Measurements from ENCODE around the gene CAB39L. TPM values are rescaled to one million over a fixed set of nuclear protein-coding genes. Genes with fewer than 3 reads are reported as not detected.

CAB39L gene
- polyA plus RNA-seq, 2 donors: 9.8 to 15.9 TPM

DNA sequence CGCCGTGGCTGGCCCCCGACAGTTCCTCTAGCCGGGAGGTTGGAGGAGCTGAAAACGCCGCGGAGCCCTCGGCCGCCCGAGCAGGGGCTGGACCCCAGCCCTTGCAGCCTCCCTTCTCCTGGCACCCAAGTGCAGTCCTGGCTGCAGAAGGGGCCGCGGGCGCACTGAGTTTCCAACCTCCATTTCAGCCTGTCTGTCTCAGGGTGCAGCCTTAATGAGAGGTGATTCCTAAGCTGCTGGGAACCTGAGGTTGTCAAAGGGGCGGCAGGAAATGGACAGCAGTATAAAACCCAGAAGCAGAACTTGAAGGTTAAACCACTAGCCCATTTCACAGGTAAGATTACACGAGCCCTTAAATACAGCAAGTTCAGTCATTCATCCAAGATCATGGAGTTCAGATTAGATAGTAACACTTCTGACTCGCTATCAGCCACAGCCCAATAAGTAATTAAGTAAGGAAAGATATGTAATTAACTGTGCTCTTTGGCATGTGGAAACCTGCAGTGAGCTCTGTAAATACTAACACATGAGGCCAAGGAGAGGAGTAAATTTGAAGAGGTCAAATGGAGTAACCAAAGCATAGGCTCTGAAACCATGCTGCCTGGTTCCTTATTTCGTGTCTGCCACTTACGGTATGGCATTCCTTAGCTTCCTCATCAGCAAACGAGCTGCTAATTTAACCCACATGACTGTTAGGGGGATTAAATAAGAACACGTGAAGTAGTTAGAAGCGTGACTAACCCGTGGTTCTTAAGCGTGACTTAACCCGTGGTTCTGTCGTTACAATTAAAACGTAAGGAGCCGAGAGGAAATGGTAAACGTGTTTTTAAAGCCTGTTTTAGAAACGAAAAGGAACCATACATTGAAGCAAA, 896 bp upstream of the CAB39L start:
- Histone ChIP-seq H3K27ac (ENCODE audit: low read depth in 2 of 2, low read length in 1 of 2) (peak overlapping the region; percentile 94 to 99), H3K4me3 (ENCODE audit: low read depth in 1 of 2, low read length in 2 of 2) (peak overlapping the region; percentile 72 to 81), H3K27me3 (ENCODE audit: control insufficient read depth in 1 of 2, insufficient read depth in 2 of 2, low read length in 2 of 2) (no peaks in the 10 kb centered on the region), H3K9me3 (ENCODE audit: control insufficient read depth in 2 of 2, insufficient read depth in 1 of 2, low read depth in 1 of 2, low read length in 1 of 2) (no peaks in the 10 kb centered on the region), H3K36me3 (ENCODE audit: control insufficient read depth in 2 of 2, insufficient read depth in 2 of 2, low read length in 1 of 2) (no peaks in the 10 kb centered on the region), H3K4me1 (ENCODE audit: control insufficient read depth in 2 of 2, insufficient read depth in 2 of 2, low read length in 1 of 2) (no peaks in the 10 kb centered on the region)
- WGBS, 2 donors: 1% methylated on average over 28 to 29 of the region's 29 CpGs

DNA sequence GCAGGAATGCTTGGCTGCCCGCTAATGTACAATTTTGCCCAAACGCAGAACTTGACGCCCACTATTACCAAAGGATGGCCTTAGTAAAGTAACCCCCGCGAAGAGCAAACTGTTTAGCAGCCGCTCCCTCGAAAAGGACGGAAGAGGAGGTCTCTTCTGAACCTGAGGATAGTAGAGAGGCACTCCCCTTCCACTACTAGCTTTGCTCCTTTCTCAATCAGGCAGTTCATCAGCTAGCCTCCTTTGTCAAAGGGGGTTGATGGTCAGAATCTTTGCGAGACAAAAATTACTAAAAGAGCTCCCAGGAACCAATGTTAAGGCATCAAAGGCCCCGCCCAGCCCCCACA, 534 bp downstream of the CAB39L start:
- Histone ChIP-seq H3K27ac (ENCODE audit: low read depth in 2 of 2, low read length in 1 of 2) (peak overlapping the region; percentile 94 to 99), H3K36me3 (ENCODE audit: control insufficient read depth in 2 of 2, insufficient read depth in 2 of 2, low read length in 1 of 2) (no peaks in the 10 kb centered on the region)
- WGBS, 2 donors: 4% methylated on average over 10 of the region's 10 CpGs

GRCh38 chr13:49441846-49442245, 2.0 kb downstream of the CAB39L start:
- Histone ChIP-seq H3K27me3 (ENCODE audit: control insufficient read depth in 1 of 2, insufficient read depth in 2 of 2, low read length in 2 of 2) (no peaks in the 10 kb centered on the region), H3K27ac (ENCODE audit: low read depth in 2 of 2, low read length in 1 of 2) (no peak overlapping the region), H3K4me1 (ENCODE audit: control insufficient read depth in 2 of 2, insufficient read depth in 2 of 2, low read length in 1 of 2) (no peaks in the 10 kb centered on the region), H3K36me3 (ENCODE audit: control insufficient read depth in 2 of 2, insufficient read depth in 2 of 2, low read length in 1 of 2) (no peaks in the 10 kb centered on the region), H3K9me3 (ENCODE audit: control insufficient read depth in 2 of 2, insufficient read depth in 1 of 2, low read depth in 1 of 2, low read length in 1 of 2) (no peaks in the 10 kb centered on the region), H3K4me3 (ENCODE audit: low read depth in 1 of 2, low read length in 2 of 2) (no peak overlapping the region)
- WGBS, 2 donors: 76 to 77% methylated on average over 2 of the region's 2 CpGs

More for the DNA sequence above, 534 bp downstream of the CAB39L start:
- H3K9me3 ChIP-seq (ENCODE audit: control insufficient read depth in 2 of 2, insufficient read depth in 1 of 2, low read depth in 1 of 2, low read length in 1 of 2): no peaks in the 10 kb centered on the region
- H3K4me1 ChIP-seq (ENCODE audit: control insufficient read depth in 2 of 2, insufficient read depth in 2 of 2, low read length in 1 of 2): no peaks in the 10 kb centered on the region
- H3K4me3 ChIP-seq (ENCODE audit: low read depth in 1 of 2, low read length in 2 of 2): peak overlapping the region; percentile 72 to 76
- no peaks in the 10 kb centered on the region for H3K27me3 ChIP-seq (ENCODE audit: control insufficient read depth in 1 of 2, insufficient read depth in 2 of 2, low read length in 2 of 2)

- H3K4me3 ChIP-seq (ENCODE audit: low read depth in 1 of 2, low read length in 2 of 2): no peak overlapping the region
- H3K36me3 ChIP-seq (ENCODE audit: control insufficient read depth in 2 of 2, insufficient read depth in 2 of 2, low read length in 1 of 2): no peaks in the 10 kb centered on the region
- no peaks in the 10 kb centered on the region for H3K9me3 ChIP-seq (ENCODE audit: control insufficient read depth in 2 of 2, insufficient read depth in 1 of 2, low read depth in 1 of 2, low read length in 1 of 2)
- H3K27ac ChIP-seq (ENCODE audit: low read depth in 2 of 2, low read length in 1 of 2): no peak overlapping the region
- 95% methylated on average over 3 of the region's 3 CpGs for WGBS, 2 donors
- H3K27me3 ChIP-seq (ENCODE audit: control insufficient read depth in 1 of 2, insufficient read depth in 2 of 2, low read length in 2 of 2): no peaks in the 10 kb centered on the region
- no peaks in the 10 kb centered on the region for H3K4me1 ChIP-seq (ENCODE audit: control insufficient read depth in 2 of 2, insufficient read depth in 2 of 2, low read length in 1 of 2)
Observed at GRCh38 chr13:49441312-49441711, 2.6 kb downstream of the CAB39L start.

- WGBS, 2 donors: 78 to 82% methylated on average over 2 of the region's 2 CpGs
- Histone ChIP-seq H3K9me3 (ENCODE audit: control insufficient read depth in 2 of 2, insufficient read depth in 1 of 2, low read depth in 1 of 2, low read length in 1 of 2) (no peaks in the 10 kb centered on the region), H3K27ac (ENCODE audit: low read depth in 2 of 2, low read length in 1 of 2) (no peak overlapping the region), H3K4me3 (ENCODE audit: low read depth in 1 of 2, low read length in 2 of 2) (no peak overlapping the region), H3K4me1 (ENCODE audit: control insufficient read depth in 2 of 2, insufficient read depth in 2 of 2, low read length in 1 of 2) (no peaks in the 10 kb centered on the region), H3K36me3 (ENCODE audit: control insufficient read depth in 2 of 2, insufficient read depth in 2 of 2, low read length in 1 of 2) (no peaks in the 10 kb centered on the region), H3K27me3 (ENCODE audit: control insufficient read depth in 1 of 2, insufficient read depth in 2 of 2, low read length in 2 of 2) (no peaks in the 10 kb centered on the region)
Observed at GRCh38 chr13:49439609-49440008, 4.3 kb downstream of the CAB39L start.

DNA sequence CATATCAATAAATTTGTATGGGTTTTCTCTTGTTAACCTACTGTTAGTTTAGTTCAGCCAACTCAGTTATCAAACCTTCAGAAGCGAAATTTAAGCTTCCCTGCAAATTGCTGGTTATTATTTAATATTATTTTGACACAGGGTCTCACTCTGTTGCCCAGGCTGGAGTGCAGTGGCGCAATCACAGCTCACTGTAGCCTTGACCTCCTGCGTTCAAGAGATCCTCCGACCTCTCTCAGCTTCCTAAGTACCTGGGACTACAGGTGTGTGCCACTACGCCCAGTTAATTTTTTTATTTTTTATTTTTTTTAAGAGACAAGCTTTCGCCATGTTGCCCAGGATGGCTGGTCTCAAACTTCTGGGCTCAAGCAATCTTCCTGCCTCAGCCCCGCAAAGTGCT, 6.2 kb downstream of the CAB39L start:
- Histone ChIP-seq H3K27ac (ENCODE audit: low read depth in 2 of 2, low read length in 1 of 2) (no peak overlapping the region), H3K27me3 (ENCODE audit: control insufficient read depth in 1 of 2, insufficient read depth in 2 of 2, low read length in 2 of 2) (no peaks in the 10 kb centered on the region), H3K4me1 (ENCODE audit: control insufficient read depth in 2 of 2, insufficient read depth in 2 of 2, low read length in 1 of 2) (no peaks in the 10 kb centered on the region), H3K36me3 (ENCODE audit: control insufficient read depth in 2 of 2, insufficient read depth in 2 of 2, low read length in 1 of 2) (no peaks in the 10 kb centered on the region), H3K9me3 (ENCODE audit: control insufficient read depth in 2 of 2, insufficient read depth in 1 of 2, low read depth in 1 of 2, low read length in 1 of 2) (no peaks in the 10 kb centered on the region), H3K4me3 (ENCODE audit: low read depth in 1 of 2, low read length in 2 of 2) (no peak overlapping the region)
- 86 to 90% methylated on average over 7 of the region's 7 CpGs for WGBS, 2 donors

DNA sequence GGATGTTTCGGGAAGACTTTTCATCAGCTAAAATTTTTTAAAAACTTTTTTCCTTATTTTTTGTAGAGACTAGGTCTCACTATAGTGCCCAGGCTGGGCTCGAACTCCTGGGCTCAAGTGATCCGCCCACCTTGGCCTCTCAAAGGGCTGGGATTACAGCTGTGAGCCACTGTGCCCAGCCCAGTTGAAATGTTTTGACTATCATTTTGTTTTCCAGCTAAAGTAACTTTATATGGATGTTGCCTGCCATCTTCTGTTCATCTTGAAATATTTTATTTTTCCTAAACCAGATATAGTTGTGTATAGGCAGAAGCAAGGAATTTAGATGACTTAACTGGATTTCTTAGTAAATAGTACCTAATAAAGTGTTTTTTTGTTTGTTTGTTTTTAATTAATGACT, 7.0 kb downstream of the CAB39L start:
- Histone ChIP-seq H3K4me3 (ENCODE audit: low read depth in 1 of 2, low read length in 2 of 2) (no peak overlapping the region), H3K36me3 (ENCODE audit: control insufficient read depth in 2 of 2, insufficient read depth in 2 of 2, low read length in 1 of 2) (no peaks in the 10 kb centered on the region), H3K4me1 (ENCODE audit: control insufficient read depth in 2 of 2, insufficient read depth in 2 of 2, low read length in 1 of 2) (no peaks in the 10 kb centered on the region), H3K27ac (ENCODE audit: low read depth in 2 of 2, low read length in 1 of 2) (no peak overlapping the region), H3K27me3 (ENCODE audit: control insufficient read depth in 1 of 2, insufficient read depth in 2 of 2, low read length in 2 of 2) (no peaks in the 10 kb centered on the region), H3K9me3 (ENCODE audit: control insufficient read depth in 2 of 2, insufficient read depth in 1 of 2, low read depth in 1 of 2, low read length in 1 of 2) (no peaks in the 10 kb centered on the region)
- WGBS, 2 donors: 48 to 59% methylated on average over 3 of the region's 3 CpGs

GRCh38 chr13:49435992-49436391, 7.9 kb downstream of the CAB39L start:
- Histone ChIP-seq H3K9me3 (ENCODE audit: control insufficient read depth in 2 of 2, insufficient read depth in 1 of 2, low read depth in 1 of 2, low read length in 1 of 2) (no peaks in the 10 kb centered on the region), H3K4me3 (ENCODE audit: low read depth in 1 of 2, low read length in 2 of 2) (no peak overlapping the region), H3K27ac (ENCODE audit: low read depth in 2 of 2, low read length in 1 of 2) (no peak overlapping the region), H3K4me1 (ENCODE audit: control insufficient read depth in 2 of 2, insufficient read depth in 2 of 2, low read length in 1 of 2) (no peaks in the 10 kb centered on the region), H3K27me3 (ENCODE audit: control insufficient read depth in 1 of 2, insufficient read depth in 2 of 2, low read length in 2 of 2) (no peaks in the 10 kb centered on the region), H3K36me3 (ENCODE audit: control insufficient read depth in 2 of 2, insufficient read depth in 2 of 2, low read length in 1 of 2) (peaks cover 0 to 2% of the 10 kb centered on the region in 2 donors)
- 49 to 55% methylated on average over 1 of the region's 1 CpG for WGBS, 2 donors

GRCh38 chr13:49429121-49429520, 14.7 kb downstream of the CAB39L start:
- 92 to 95% methylated on average over 1 of the region's 1 CpG for WGBS, 2 donors
- no peaks in the 10 kb centered on the region for H3K4me1 ChIP-seq (ENCODE audit: control insufficient read depth in 2 of 2, insufficient read depth in 2 of 2, low read length in 1 of 2)
- no peaks in the 10 kb centered on the region for H3K27me3 ChIP-seq (ENCODE audit: control insufficient read depth in 1 of 2, insufficient read depth in 2 of 2, low read length in 2 of 2)
- H3K4me3 ChIP-seq (ENCODE audit: low read depth in 1 of 2, low read length in 2 of 2): no peak overlapping the region
- H3K9me3 ChIP-seq (ENCODE audit: control insufficient read depth in 2 of 2, insufficient read depth in 1 of 2, low read depth in 1 of 2, low read length in 1 of 2): no peaks in the 10 kb centered on the region
- H3K36me3 ChIP-seq (ENCODE audit: control insufficient read depth in 2 of 2, insufficient read depth in 2 of 2, low read length in 1 of 2): peaks cover 0 to 5% of the 10 kb centered on the region in 2 donors
- H3K27ac ChIP-seq (ENCODE audit: low read depth in 2 of 2, low read length in 1 of 2): no peak overlapping the region
